ENCODE measurements around the gene GSTO2.

Gene GSTO2

DNA sequence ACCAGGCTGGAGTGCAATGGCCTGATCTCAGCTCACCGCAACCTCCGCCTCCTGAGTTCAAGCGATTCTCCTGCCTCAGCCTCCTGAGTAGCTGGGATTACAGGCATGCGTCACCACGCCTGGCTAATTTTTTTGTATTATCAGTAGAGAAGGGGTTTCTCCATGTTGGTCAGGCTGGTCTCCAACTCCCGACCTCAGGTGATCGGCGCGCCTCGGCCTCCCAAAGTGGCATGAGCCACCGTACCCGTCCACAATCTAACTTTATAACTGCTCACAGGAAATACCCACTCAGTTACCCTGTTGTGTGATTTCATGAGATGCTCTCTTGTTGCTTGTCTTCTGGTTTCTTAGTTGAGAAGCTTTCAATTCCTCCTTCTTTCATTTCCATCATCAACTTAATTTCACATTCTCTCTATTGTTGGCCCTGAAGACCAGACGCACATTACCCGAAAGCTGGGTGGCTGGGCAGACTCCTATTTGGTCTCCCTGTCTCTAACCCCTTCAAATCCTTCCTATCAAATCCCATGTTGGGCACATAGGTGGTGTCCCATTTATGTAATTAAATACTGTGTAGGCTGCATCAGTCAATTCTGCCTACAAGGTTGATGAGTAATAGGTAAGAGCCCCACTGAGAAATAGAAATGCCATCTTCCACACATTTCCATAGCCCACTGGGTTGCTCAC, 1.1 kb upstream of the GSTO2 start:
- peaks cover 23% of the 10 kb centered on the region for H3K36me3 ChIP-seq (ENCODE audit: insufficient read depth, low read length)
- H3K4me2 ChIP-seq (ENCODE audit: low read length) = peak overlapping the region; percentile 93
- peak overlapping the region; percentile 86 for H3K4me3 ChIP-seq (ENCODE audit: low read depth, low read length, poor library complexity, severe bottlenecking)
- peaks cover 12% of the 10 kb centered on the region for H3K79me2 ChIP-seq (ENCODE audit: insufficient read depth, low read length)
- H3K4me1 ChIP-seq (ENCODE audit: insufficient read depth, low read length, severe bottlenecking) = peaks cover 20% of the 10 kb centered on the region
- H3K9me3 ChIP-seq (ENCODE audit: low read length) = no peaks in the 10 kb centered on the region
- peak overlapping the region; percentile 83 for H3K9ac ChIP-seq (ENCODE audit: low read length)
- no peaks in the 10 kb centered on the region for H4K20me1 ChIP-seq (ENCODE audit: insufficient read depth, low read length)
- no peak overlapping the region for H2AFZ ChIP-seq (ENCODE audit: low read length)
- H3K9me2 ChIP-seq (ENCODE audit: low read depth, low read length) = no peaks in the 10 kb centered on the region
- no peaks in the 10 kb centered on the region for H3F3A ChIP-seq (ENCODE audit: insufficient read depth, low read length)
- H3K27ac ChIP-seq (ENCODE audit: low read depth, low read length, poor library complexity, severe bottlenecking) = no peak overlapping the region
- H3K27me3 ChIP-seq (ENCODE audit: insufficient read depth, low read length) = no peaks in the 10 kb centered on the region
- no peak for TF ChIP-seq EZH2 (IDR thresholded peaks at IDR 0.05; ENCODE audit: borderline replicate concordance, low read length)
- TF ChIP-seq CTCF (IDR thresholded peaks at IDR 0.05; ENCODE audit: low read length) = no peak

GRCh38 chr10:104268405-104268712, 625 bp upstream of the GSTO2 start:
- Histone ChIP-seq H2AFZ (ENCODE audit: low read length) (0 out of 2 replicates have a peak overlapping the region, but pooled peaks have one; percentile 2), H3K9me2 (ENCODE audit: low read depth, low read length) (no peaks in the 10 kb centered on the region), H3F3A (ENCODE audit: insufficient read depth, low read length) (no peaks in the 10 kb centered on the region), H3K4me2 (ENCODE audit: low read length) (peak overlapping the region; percentile 93), H3K27me3 (ENCODE audit: insufficient read depth, low read length) (no peaks in the 10 kb centered on the region), H4K20me1 (ENCODE audit: insufficient read depth, low read length) (no peaks in the 10 kb centered on the region), H3K9ac (ENCODE audit: low read length) (peak overlapping the region; percentile 83), H3K4me3 (ENCODE audit: low read depth, low read length, poor library complexity, severe bottlenecking) (peak overlapping the region; percentile 86), H3K4me1 (ENCODE audit: insufficient read depth, low read length, severe bottlenecking) (peaks cover 20% of the 10 kb centered on the region), H3K79me2 (ENCODE audit: insufficient read depth, low read length) (peaks cover 12% of the 10 kb centered on the region), H3K27ac (ENCODE audit: low read depth, low read length, poor library complexity, severe bottlenecking) (no peak overlapping the region), H3K9me3 (ENCODE audit: low read length) (no peaks in the 10 kb centered on the region), H3K36me3 (ENCODE audit: insufficient read depth, low read length) (peaks cover 23% of the 10 kb centered on the region)
- TF ChIP-seq CTCF (IDR thresholded peaks at IDR 0.05; ENCODE audit: low read length) = no peak
- TF ChIP-seq EZH2 (IDR thresholded peaks at IDR 0.05; ENCODE audit: borderline replicate concordance, low read length) = no peak

GRCh38 chr10:104273286-104273685, 4.3 kb downstream of the GSTO2 start:
- Histone ChIP-seq H3K27me3 (ENCODE audit: insufficient read depth, low read length) (no peaks in the 10 kb centered on the region), H2AFZ (ENCODE audit: low read length) (no peak overlapping the region), H3K79me2 (ENCODE audit: insufficient read depth, low read length) (peaks cover under 1% of the 10 kb centered on the region), H4K20me1 (ENCODE audit: insufficient read depth, low read length) (no peaks in the 10 kb centered on the region), H3K4me2 (ENCODE audit: low read length) (no peak overlapping the region), H3F3A (ENCODE audit: insufficient read depth, low read length) (no peaks in the 10 kb centered on the region), H3K9me2 (ENCODE audit: low read depth, low read length) (no peaks in the 10 kb centered on the region), H3K4me1 (ENCODE audit: insufficient read depth, low read length, severe bottlenecking) (peaks cover 7% of the 10 kb centered on the region), H3K27ac (ENCODE audit: low read depth, low read length, poor library complexity, severe bottlenecking) (no peak overlapping the region), H3K9ac (ENCODE audit: low read length) (no peak overlapping the region), H3K9me3 (ENCODE audit: low read length) (no peaks in the 10 kb centered on the region), H3K36me3 (ENCODE audit: insufficient read depth, low read length) (no peaks in the 10 kb centered on the region; the same call in 1 of the 2 replicates), H3K4me3 (ENCODE audit: low read depth, low read length, poor library complexity, severe bottlenecking) (no peak overlapping the region)
- TF ChIP-seq CTCF (IDR thresholded peaks at IDR 0.05; ENCODE audit: low read length) = no peak
- TF ChIP-seq EZH2 (IDR thresholded peaks at IDR 0.05; ENCODE audit: borderline replicate concordance, low read length) = no peak
